G401.6 (cell line): Measurements from ENCODE around the gene AEN.

ENCODE experiments used
- FAIRE-seq: peaks from 2 replicates; lab custom pipeline; 2012; peaks lifted over from hg19 to GRCh38; lab: Jason Lieb, UNC

Gene AEN, protein sequence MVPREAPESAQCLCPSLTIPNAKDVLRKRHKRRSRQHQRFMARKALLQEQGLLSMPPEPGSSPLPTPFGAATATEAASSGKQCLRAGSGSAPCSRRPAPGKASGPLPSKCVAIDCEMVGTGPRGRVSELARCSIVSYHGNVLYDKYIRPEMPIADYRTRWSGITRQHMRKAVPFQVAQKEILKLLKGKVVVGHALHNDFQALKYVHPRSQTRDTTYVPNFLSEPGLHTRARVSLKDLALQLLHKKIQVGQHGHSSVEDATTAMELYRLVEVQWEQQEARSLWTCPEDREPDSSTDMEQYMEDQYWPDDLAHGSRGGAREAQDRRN

GRCh38 chr15:88620995-88621772 is at the start of gene AEN:
AEN (plus strand) TSS chr15:88621340; CDS start chr15:88626210, 4,870 bp downstream.
- peak; percentile 94 for FAIRE-seq

GRCh38 chr15:88571852-88572259 is 49.3 kb upstream of the AEN start:
- FAIRE-seq, result no peak

- no peak for FAIRE-seq
Measured at GRCh38 chr15:88574077-88574476, 47.1 kb upstream of the AEN start.

GRCh38 chr15:88574655-88575054 is 46.5 kb upstream of the AEN start:
- no peak for FAIRE-seq

- FAIRE-seq, result no peak
Measured at GRCh38 chr15:88579322-88579721, 41.8 kb upstream of the AEN start.

GRCh38 chr15:88580532-88580931 is 40.6 kb upstream of the AEN start:
- no peak for FAIRE-seq

DNA sequence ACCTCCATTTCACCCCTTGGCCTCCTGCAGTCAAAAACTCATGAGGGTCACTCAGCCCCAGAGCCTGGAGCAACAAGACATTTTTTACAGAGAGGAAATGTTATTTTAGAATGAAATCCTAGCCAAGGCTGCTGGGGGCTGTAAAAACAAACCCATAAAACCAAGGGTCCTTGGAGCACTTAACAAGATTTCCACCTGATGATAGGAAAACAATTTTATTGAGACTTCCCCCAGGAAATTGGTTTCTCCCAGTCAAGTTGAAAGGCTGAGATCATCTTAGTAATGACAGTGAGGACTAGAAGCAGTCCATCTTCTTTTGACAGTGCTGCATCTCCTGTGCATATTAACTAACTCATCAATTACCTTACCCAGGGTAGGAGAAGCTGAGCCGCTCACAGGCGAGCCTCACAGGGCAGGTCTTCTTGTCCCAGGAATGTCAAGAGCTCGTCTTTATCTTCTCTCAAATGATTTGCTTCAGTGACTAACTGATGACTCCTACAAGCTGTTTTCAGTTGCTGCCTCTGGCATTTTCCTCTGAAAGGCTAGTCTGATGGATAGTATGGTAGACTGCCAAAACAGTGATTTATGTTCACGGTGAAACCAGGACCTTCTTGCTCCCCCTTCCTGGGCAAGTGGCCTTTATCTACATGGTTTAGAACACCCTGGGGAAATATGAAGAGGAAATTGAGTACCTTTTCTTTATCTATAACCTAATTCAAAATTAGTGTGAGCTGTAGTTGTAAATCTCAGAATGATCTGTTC is 34.6 kb upstream of the AEN start:
- FAIRE-seq, result no peak

DNA sequence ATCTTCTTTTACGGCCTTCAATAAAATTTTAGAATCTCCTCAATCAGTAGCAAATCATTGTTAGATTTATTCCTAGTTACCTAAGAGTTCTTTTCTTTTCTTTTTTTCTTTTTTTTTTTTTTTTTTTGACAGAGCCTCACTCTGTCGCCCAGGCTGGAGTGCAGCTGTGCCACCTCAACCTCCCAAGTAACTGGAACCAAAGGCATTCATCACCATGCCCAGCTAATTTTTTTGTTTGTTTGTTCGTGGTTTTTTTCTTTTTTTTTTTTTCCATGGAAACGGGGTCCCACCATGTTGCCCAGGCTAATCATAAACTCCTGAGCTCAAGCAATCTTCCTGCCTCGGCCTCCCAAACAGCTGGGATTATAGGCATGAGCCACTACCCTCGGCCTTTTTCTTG is 30.4 kb upstream of the AEN start:
- no peak for FAIRE-seq

DNA sequence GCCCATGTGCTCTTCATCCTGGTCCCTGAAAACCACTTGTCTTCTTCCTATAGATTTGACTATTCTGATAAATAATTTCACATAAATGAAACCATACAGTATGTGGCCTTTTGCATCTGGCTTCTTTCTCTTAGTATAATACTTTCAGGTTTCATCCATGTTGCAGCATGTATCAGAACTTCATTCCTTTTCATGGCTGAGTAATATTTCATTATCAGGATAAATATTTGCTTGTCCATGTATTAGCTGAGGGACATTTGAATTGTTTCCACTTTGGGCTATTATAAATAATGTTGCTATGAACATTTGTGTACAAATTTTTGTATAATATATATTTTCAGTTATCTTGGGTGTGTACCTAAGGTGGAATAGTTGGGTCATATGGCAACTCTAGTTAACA is 29.8 kb upstream of the AEN start:
- FAIRE-seq, result no peak

GRCh38 chr15:88603885-88604284 is 17.3 kb upstream of the AEN start:
- no peak for FAIRE-seq

DNA sequence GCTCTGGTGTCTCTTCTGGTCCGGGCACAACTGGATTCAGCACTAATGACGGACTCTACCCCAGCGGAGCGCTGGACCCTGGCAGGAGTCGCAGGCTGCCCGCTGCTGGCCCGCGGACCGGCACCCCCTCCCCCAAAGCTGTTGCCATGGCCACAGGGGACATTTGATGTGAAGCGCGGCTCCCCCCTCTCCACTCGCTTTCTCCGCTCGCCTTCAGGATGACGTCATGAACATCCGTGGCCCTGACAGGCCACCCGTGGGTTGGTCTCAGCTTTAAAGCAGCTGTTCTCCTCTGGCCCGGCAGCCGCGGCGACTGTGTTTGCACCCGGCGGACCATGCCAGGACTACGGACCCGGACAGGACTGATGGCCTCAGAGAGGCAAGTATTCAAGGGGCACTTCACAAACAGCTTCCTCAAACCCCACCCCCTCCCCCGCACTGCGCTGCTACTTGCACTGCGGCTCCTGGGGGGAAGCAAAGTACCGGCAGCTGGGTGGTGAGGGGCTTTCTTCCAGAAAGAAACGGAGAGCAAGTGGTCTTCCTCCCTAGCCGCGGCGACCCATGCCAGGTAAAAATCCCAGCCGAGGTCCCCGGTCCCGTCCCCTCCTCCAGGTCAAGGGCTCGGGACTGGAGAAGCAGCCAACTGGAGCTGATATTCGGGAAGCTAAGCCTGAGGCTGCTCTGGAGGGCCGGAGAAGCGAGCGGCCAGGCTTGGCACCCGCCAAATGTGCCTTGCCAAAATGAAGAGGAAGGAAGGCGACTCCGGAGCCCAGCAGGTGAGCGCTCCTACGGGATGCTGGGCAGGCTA is 16.6 kb upstream of the AEN start:
- FAIRE-seq, result no peak

- FAIRE-seq, result no peak
Measured at GRCh38 chr15:88605189-88606069, 15.7 kb upstream of the AEN start.

DNA sequence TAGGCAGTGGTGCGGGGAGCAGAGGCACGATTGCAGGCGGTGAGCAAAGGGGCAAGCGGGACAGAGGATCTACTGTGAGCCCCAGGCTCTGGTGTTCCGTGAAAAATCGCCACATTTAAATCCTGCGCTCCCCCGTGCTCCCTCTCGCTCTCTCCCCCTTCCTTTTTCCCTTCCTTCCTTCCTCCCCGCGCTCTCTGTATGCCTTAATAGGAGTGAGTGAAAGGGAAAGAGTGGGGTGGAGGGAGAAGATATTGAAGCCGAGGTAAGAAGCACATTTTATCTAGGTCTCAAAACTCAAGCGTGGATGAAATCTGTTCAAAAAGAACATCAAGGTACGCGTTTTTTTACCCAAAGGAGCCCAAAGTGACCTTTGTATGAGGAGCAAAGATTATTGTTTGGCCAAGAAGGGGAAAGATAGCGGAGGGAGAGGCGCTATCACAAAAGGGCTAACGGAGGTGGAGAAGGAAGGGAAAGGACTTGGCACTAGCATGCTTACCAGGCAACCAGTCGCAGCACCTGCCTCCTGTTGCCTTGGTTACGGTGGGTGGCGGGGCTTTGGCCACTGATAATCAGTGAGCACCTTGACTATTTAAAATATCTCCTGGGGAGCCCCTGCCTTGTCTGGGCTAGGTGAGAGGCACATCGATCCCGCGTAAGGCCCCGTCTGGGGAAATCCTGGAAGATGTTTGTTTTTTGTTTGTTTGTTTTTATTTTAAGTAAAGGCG is 14.9 kb upstream of the AEN start:
- no peak for FAIRE-seq

DNA sequence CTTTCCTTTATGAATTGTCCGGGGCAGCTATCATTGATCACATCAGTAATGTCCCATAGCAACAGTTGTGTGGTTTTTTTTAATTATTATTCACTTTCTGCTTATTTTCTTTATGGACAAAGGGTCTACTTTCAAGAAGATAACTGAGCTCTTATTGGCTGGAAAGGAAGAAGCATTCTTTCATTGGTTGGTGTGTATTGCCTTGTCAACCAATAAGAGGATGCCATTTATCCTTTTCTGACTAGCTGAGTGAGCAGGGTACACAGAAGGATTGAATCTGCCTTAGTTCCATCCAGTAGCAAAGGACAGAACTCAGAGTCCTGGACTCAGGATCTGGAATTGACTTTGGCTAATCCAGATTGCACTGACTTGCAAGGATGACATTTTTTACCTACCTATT is 13.2 kb upstream of the AEN start:
- FAIRE-seq, result no peak

- FAIRE-seq, result no peak
Measured at GRCh38 chr15:88608607-88609181, 12.4 kb upstream of the AEN start.

DNA sequence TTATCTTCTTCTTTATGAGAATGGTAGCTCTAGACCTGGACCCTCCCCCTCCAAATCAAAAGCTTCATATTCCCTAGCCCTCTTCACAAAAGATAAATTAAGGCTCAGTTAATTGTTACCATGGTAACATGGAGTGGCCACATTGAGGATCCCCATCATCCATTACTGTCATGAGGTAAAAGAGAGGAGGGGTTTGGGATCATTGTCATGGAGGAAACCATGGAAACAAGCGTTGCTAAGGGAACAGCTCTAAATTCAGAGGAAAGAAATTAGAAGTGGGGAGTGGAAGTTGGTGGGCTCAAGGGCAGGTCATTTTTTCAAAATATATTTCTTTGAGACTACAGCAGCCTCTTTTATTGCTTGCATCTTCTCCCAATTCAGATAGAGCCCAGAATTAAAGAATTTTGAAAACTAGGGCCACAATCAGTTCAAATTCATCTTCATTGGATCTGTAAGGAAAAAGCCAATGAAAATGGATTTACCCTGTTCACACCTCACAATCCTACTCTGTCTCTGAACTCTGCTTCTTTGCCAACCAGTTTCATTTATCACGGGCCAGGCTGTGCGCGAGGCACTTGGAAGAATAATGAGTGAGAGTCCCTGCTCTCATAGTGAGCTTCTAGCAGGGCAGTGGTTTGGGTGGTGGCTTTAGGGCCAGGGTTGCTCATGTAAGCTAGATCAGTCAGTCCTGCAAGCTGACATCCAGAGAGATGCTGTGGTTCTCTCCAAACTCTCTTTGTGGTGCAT is 11.6 kb upstream of the AEN start:
- FAIRE-seq, result no peak

- FAIRE-seq, result no peak
Measured at GRCh38 chr15:88610701-88611231, 10.4 kb upstream of the AEN start.

- no peak for FAIRE-seq
Measured at GRCh38 chr15:88612186-88612796, 8.8 kb upstream of the AEN start.
